GM23338 (cell line): ENCODE results near the gene GPR141. TPM values are rescaled to one million over a fixed set of nuclear protein-coding genes. Genes with fewer than 3 reads are reported as not detected.

Experiments used
- ATAC-seq: fragments of 200-7000 bp; cut with Tn5 transposase; 3 replicates; pipeline ENCODE4 v1.9.1; 2020
- DNase-seq: peaks from one replicate; pipeline ENCODE4 v3.0.0-alpha.2; 2015; ENCODE audit warnings: low spot score
- H2AFZ ChIP-seq: fragments of 200-600 bp; sonication (generic); 2 replicates; pipeline ENCODE4 v1.8.0; 2016; ENCODE audit warnings: antibody characterized with exemption, mild to moderate bottlenecking, moderate library complexity
- H3F3A ChIP-seq: fragments of 200-600 bp; sonication (generic); replicated peaks from 2 replicates; pipeline ENCODE4 v1.8.0; 2017; ENCODE audit warnings: antibody characterized with exemption, mixed run types, low read depth
- H3K27ac ChIP-seq: fragments of 200-600 bp; sonication (generic); 2 replicates; pipeline ENCODE4 v1.6.1; 2016; ENCODE audit warnings: low read depth
- H3K27me3 ChIP-seq: fragments of 200-600 bp; sonication (generic); 2 replicates; pipeline ENCODE4 v1.8.0; 2016; ENCODE audit warnings: mild to moderate bottlenecking, mixed run types, moderate library complexity; ENCODE audit not compliant: insufficient read depth
- H3K36me3 ChIP-seq: fragments of 200-600 bp; sonication (generic); 2 replicates; pipeline ENCODE4 v1.8.0; 2016; ENCODE audit warnings: mild to moderate bottlenecking; ENCODE audit not compliant: insufficient read depth
- H3K4me1 ChIP-seq: fragments of 200-600 bp; sonication (generic); 2 replicates; pipeline ENCODE4 v1.8.0; 2016; ENCODE audit warnings: mild to moderate bottlenecking, moderate library complexity; ENCODE audit not compliant: insufficient read depth
- H3K4me2 ChIP-seq: fragments of 200-600 bp; sonication (generic); 2 replicates; pipeline ENCODE4 v1.7.1; 2017; ENCODE audit warnings: mixed run types
- H3K4me3 ChIP-seq: fragments of 200-600 bp; sonication (generic); 2 replicates; pipeline ENCODE4 v1.6.1; 2016; ENCODE audit warnings: mixed run types
- H3K79me2 ChIP-seq: fragments of 200-600 bp; sonication (generic); replicated peaks from 2 replicates; pipeline ENCODE4 v1.8.0; 2017; ENCODE audit warnings: mild to moderate bottlenecking; ENCODE audit not compliant: insufficient read depth
- H3K9me2 ChIP-seq: fragments of 200-600 bp; sonication (generic); 2 replicates; pipeline ENCODE4 v1.8.0; 2017; ENCODE audit not compliant: insufficient read depth
- H4K20me1 ChIP-seq: fragments of 200-600 bp; sonication (generic); replicated peaks from 2 replicates; pipeline ENCODE4 v1.8.0; 2017; ENCODE audit warnings: mild to moderate bottlenecking; ENCODE audit not compliant: insufficient read depth
- H3K27ac Mint-ChIP-seq: 2 replicates; pipeline ENCODE4 v1.8.0; 2020; ENCODE audit warnings: inconsistent platforms, mild to moderate bottlenecking, moderate library complexity, mixed read lengths
- H3K27me3 Mint-ChIP-seq: 3 replicates; pipeline ENCODE4 v1.8.0; 2022; ENCODE audit warnings: low read depth, mild to moderate bottlenecking, moderate library complexity, mixed read lengths, inconsistent platforms; ENCODE audit not compliant: insufficient read depth, poor library complexity
- H3K36me3 Mint-ChIP-seq: 3 replicates; pipeline ENCODE4 v1.8.0; 2021; ENCODE audit warnings: low read depth, mild to moderate bottlenecking, inconsistent platforms, moderate library complexity, mixed read lengths
- H3K4me1 Mint-ChIP-seq: 3 replicates; pipeline ENCODE4 v1.8.0; 2020; ENCODE audit warnings: mild to moderate bottlenecking, inconsistent platforms, mixed read lengths
- H3K4me3 Mint-ChIP-seq: 3 replicates; pipeline ENCODE4 v1.8.0; 2021; ENCODE audit warnings: moderate library complexity, mild to moderate bottlenecking, inconsistent platforms, mixed read lengths
- H3K9me3 Mint-ChIP-seq: 3 replicates; pipeline ENCODE4 v1.8.0; 2020; ENCODE audit warnings: moderate library complexity, mild to moderate bottlenecking, inconsistent platforms, mixed read lengths
- CREB1 ChIP-seq: fragments of 250-450 bp; sonication (Bioruptor Pico); IDR thresholded peaks from 2 replicates; pipeline ENCODE4 v1.5.0; 2020; ENCODE audit warnings: low read depth, mild to moderate bottlenecking, moderate library complexity
- CTCF ChIP-seq, 2 experiments: fragments of 200-600 bp in 1 of 2; sonication (generic) in 1 of 2; conservative IDR thresholded peaks; 2 replicates each; pipeline versions ENCODE4 v1.5.1 to v1.6.1; 2016 to 2017; ENCODE audit warnings: antibody characterized with exemption in 2 of 2, low read depth in 2 of 2, mild to moderate bottlenecking in 2 of 2, moderate library complexity in 1 of 2
- EZH2 ChIP-seq: fragments of 200-600 bp; sonication (generic); IDR thresholded peaks from one replicate; pipeline ENCODE4 v1.8.0; 2017; ENCODE audit warnings: antibody characterized with exemption, mild to moderate bottlenecking, low read depth; ENCODE audit not compliant: unreplicated experiment
- EZH2phosphoT487 ChIP-seq: fragments of 200-600 bp; sonication (generic); IDR thresholded peaks from one replicate; pipeline ENCODE4 v1.8.1; 2018; ENCODE audit warnings: antibody characterized with exemption; ENCODE audit not compliant: unreplicated experiment
- JUNB ChIP-seq: IDR thresholded peaks from one replicate; pipeline ENCODE4 v1.6.1; 2016; ENCODE audit warnings: antibody characterized with exemption; ENCODE audit not compliant: unreplicated experiment
- NANOG ChIP-seq: IDR thresholded peaks from 2 replicates; pipeline ENCODE4 v1.6.1; 2016; ENCODE audit warnings: antibody characterized with exemption, borderline replicate concordance
- POLR2AphosphoS5 ChIP-seq: IDR thresholded peaks from 2 replicates; pipeline ENCODE4 v1.6.1; 2016; ENCODE audit warnings: antibody characterized with exemption, low read depth
- STAT1 ChIP-seq: IDR thresholded peaks from one replicate; pipeline ENCODE4 v1.6.1; 2016; ENCODE audit warnings: antibody characterized with exemption; ENCODE audit not compliant: unreplicated experiment
- ZNF114 ChIP-seq: fragments of 250-450 bp; sonication (Bioruptor Pico); IDR thresholded peaks from 2 replicates; pipeline ENCODE4 v1.5.0; 2020; ENCODE audit warnings: mild to moderate bottlenecking, moderate library complexity
- ZNF331 ChIP-seq: fragments of 250-450 bp; sonication (Bioruptor Pico); IDR thresholded peaks from 2 replicates; pipeline ENCODE4 v1.5.0; 2020; ENCODE audit warnings: low read depth, mild to moderate bottlenecking, moderate library complexity
- polyA plus RNA-seq: library from polyadenylated mRNA; unstranded; fragments of >200 nt; fragmentation: Nextera tagmentation; extraction: Ambion mirVana; gene quantifications from 2 replicates; pipeline ENCODE4 v1.2.1, GENCODE V29; 2016
- total RNA-seq: library from RNA; depleted of rRNA; stranded (reverse); fragments of >200 nt; shearing (Covaris generic); gene quantifications from 2 replicates; pipeline ENCODE4 v1.2.3, GENCODE V29; 2014
- TF ChIP-seq, protein P1 (sequence below): IDR thresholded peaks from 2 replicates; pipeline ENCODE4 v1.6.1; 2016; ENCODE audit warnings: antibody characterized with exemption
- TF ChIP-seq, protein P2 (sequence below): fragments of 250-450 bp; sonication (Bioruptor Pico); IDR thresholded peaks from 2 replicates; pipeline ENCODE4 v1.5.0; 2020; ENCODE audit warnings: mild to moderate bottlenecking, moderate library complexity
- TF ChIP-seq, protein P3 (sequence below): IDR thresholded peaks from one replicate; pipeline ENCODE4 v1.6.1; 2018; ENCODE audit warnings: antibody characterized with exemption; ENCODE audit not compliant: unreplicated experiment

The GPR141 gene
- total and polyA plus RNA-seq, 2 experiments from 2014 or later: 0.80 TPM; not detected in 1

GRCh38 chr7:37784015-37784414 is 100.4 kb downstream of the GPR141 start:
- Histone ChIP-seq H3K27me3 (no peaks in the 10 kb centered on the region), H3K79me2 (no peaks in the 10 kb centered on the region), H3K4me2 (no peak overlapping the region), H3K4me1 (no peaks in the 10 kb centered on the region), H3K9me2 (peaks cover 6% of the 10 kb centered on the region), H3F3A (no peaks in the 10 kb centered on the region), H3K36me3 (no peaks in the 10 kb centered on the region), H2AFZ (no peak overlapping the region), H4K20me1 (no peaks in the 10 kb centered on the region), H3K27ac (no peak overlapping the region), H3K4me3 (no peak overlapping the region)
- DNase-seq: no peak
- Mint-ChIP-seq H3K36me3 (no peaks in the 10 kb centered on the region), H3K4me3 (no peak overlapping the region), H3K27me3 (no peaks in the 10 kb centered on the region), H3K9me3 (no peaks in the 10 kb centered on the region), H3K27ac (no peak overlapping the region), H3K4me1 (peaks cover 8% of the 10 kb centered on the region)
- no peak for ATAC-seq
- TF ChIP-seq ZNF114 (no peak), JUNB (no peak), POLR2AphosphoS5 (no peak), ZNF331 (CRISPR knock-in tag) (no peak), CREB1 (no peak), EZH2phosphoT487 (no peak), NANOG (no peak), EZH2 (no peak), STAT1 (no peak), CTCF (conservative IDR thresholded peaks at IDR 0.05; ENCODE audit: low read depth in 2 of 2) (no peak)
- TF ChIP-seq, protein P1, sequence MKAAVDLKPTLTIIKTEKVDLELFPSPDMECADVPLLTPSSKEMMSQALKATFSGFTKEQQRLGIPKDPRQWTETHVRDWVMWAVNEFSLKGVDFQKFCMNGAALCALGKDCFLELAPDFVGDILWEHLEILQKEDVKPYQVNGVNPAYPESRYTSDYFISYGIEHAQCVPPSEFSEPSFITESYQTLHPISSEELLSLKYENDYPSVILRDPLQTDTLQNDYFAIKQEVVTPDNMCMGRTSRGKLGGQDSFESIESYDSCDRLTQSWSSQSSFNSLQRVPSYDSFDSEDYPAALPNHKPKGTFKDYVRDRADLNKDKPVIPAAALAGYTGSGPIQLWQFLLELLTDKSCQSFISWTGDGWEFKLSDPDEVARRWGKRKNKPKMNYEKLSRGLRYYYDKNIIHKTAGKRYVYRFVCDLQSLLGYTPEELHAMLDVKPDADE: no peak
- TF ChIP-seq, protein P2, sequence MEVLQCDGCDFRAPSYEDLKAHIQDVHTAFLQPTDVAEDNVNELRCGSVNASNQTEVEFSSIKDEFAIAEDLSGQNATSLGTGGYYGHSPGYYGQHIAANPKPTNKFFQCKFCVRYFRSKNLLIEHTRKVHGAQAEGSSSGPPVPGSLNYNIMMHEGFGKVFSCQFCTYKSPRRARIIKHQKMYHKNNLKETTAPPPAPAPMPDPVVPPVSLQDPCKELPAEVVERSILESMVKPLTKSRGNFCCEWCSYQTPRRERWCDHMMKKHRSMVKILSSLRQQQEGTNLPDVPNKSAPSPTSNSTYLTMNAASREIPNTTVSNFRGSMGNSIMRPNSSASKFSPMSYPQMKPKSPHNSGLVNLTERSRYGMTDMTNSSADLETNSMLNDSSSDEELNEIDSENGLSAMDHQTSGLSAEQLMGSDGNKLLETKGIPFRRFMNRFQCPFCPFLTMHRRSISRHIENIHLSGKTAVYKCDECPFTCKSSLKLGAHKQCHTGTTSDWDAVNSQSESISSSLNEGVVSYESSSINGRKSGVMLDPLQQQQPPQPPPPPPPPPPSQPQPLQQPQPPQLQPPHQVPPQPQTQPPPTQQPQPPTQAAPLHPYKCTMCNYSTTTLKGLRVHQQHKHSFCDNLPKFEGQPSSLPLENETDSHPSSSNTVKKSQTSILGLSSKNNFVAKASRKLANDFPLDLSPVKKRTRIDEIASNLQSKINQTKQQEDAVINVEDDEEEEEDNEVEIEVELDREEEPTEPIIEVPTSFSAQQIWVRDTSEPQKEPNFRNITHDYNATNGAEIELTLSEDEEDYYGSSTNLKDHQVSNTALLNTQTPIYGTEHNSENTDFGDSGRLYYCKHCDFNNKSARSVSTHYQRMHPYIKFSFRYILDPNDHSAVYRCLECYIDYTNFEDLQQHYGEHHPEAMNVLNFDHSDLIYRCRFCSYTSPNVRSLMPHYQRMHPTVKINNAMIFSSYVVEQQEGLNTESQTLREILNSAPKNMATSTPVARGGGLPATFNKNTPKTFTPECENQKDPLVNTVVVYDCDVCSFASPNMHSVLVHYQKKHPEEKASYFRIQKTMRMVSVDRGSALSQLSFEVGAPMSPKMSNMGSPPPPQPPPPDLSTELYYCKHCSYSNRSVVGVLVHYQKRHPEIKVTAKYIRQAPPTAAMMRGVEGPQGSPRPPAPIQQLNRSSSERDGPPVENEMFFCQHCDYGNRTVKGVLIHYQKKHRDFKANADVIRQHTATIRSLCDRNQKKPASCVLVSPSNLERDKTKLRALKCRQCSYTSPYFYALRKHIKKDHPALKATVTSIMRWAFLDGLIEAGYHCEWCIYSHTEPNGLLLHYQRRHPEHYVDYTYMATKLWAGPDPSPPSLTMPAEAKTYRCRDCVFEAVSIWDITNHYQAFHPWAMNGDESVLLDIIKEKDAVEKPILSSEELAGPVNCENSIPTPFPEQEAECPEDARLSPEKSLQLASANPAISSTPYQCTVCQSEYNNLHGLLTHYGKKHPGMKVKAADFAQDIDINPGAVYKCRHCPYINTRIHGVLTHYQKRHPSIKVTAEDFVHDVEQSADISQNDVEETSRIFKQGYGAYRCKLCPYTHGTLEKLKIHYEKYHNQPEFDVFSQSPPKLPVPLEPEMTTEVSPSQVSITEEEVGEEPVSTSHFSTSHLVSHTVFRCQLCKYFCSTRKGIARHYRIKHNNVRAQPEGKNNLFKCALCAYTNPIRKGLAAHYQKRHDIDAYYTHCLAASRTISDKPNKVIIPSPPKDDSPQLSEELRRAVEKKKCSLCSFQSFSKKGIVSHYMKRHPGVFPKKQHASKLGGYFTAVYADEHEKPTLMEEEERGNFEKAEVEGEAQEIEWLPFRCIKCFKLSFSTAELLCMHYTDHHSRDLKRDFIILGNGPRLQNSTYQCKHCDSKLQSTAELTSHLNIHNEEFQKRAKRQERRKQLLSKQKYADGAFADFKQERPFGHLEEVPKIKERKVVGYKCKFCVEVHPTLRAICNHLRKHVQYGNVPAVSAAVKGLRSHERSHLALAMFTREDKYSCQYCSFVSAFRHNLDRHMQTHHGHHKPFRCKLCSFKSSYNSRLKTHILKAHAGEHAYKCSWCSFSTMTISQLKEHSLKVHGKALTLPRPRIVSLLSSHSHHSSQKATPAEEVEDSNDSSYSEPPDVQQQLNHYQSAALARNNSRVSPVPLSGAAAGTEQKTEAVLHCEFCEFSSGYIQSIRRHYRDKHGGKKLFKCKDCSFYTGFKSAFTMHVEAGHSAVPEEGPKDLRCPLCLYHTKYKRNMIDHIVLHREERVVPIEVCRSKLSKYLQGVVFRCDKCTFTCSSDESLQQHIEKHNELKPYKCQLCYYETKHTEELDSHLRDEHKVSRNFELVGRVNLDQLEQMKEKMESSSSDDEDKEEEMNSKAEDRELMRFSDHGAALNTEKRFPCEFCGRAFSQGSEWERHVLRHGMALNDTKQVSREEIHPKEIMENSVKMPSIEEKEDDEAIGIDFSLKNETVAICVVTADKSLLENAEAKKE (CRISPR knock-in tag): no peak
- TF ChIP-seq, protein P3, sequence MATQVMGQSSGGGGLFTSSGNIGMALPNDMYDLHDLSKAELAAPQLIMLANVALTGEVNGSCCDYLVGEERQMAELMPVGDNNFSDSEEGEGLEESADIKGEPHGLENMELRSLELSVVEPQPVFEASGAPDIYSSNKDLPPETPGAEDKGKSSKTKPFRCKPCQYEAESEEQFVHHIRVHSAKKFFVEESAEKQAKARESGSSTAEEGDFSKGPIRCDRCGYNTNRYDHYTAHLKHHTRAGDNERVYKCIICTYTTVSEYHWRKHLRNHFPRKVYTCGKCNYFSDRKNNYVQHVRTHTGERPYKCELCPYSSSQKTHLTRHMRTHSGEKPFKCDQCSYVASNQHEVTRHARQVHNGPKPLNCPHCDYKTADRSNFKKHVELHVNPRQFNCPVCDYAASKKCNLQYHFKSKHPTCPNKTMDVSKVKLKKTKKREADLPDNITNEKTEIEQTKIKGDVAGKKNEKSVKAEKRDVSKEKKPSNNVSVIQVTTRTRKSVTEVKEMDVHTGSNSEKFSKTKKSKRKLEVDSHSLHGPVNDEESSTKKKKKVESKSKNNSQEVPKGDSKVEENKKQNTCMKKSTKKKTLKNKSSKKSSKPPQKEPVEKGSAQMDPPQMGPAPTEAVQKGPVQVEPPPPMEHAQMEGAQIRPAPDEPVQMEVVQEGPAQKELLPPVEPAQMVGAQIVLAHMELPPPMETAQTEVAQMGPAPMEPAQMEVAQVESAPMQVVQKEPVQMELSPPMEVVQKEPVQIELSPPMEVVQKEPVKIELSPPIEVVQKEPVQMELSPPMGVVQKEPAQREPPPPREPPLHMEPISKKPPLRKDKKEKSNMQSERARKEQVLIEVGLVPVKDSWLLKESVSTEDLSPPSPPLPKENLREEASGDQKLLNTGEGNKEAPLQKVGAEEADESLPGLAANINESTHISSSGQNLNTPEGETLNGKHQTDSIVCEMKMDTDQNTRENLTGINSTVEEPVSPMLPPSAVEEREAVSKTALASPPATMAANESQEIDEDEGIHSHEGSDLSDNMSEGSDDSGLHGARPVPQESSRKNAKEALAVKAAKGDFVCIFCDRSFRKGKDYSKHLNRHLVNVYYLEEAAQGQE: no peak
